GM19452 (cell line): ENCODE data around the gene RNF212.

Experiments used
- ATAC-seq: cut with Tn5 transposase; IDR thresholded peaks from one replicate; pipeline ENCODE4 v1.9.1; 2021; ENCODE audit not compliant: unreplicated experiment

The RNF212 gene

DNA sequence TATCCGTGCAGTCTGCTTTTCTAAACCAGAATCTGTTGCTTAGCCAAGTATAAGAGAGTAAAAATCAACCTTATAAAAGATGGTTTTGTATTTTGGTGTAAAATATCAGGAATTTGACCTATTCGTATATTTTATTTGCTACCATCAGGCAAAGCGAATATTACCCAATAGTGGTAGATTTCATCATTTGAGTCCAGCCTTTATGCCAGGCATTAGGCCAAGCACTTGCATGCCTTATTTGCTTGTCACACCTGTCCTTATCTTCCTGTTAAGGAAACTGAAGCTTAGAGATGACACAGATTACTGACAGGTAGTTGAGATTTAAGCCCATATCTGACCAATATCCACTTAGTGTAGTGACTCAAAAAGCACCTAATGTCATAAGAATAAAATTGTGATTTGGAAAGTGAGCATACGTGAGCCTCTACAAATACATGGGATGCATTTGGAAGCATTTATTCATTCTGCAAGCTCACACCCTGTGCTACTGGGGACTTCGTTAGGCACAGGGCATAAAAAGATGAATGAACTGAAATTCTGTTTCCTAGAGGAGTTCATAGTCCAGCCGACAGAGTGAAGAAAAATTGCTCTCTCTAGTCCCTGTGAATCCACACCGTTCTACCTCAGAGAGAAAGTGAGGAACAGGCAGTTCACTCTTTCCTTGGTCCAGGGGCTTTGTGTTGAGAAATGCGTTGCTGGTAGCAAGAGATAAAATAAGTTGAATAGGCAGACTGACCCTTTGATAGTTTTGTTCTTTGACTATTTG, 2.3 kb upstream of the RNF212 start:
- ATAC-seq: no peak

DNA sequence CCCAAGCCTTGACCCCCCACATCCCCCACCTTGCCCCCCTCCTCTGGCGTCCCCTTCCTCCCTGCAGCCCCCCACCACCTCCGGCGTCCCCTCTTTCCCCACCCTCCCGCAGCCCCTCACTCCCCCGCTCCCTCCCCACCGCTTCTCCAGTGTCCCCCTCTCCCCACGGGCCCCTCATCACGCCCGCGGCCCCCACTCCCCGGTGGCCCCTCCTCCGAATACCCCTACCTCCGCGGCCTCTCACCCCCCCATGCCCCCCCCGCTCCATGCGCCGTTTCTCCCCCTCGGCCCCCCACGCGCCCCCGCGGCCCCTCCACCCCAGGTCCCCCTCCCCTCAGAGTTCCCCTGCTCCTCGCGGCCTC, 562 bp downstream of the RNF212 start:
- no peak for ATAC-seq

GRCh38 chr4:1112174-1112820, 1.1 kb downstream of the RNF212 start:
- no peak for ATAC-seq

DNA sequence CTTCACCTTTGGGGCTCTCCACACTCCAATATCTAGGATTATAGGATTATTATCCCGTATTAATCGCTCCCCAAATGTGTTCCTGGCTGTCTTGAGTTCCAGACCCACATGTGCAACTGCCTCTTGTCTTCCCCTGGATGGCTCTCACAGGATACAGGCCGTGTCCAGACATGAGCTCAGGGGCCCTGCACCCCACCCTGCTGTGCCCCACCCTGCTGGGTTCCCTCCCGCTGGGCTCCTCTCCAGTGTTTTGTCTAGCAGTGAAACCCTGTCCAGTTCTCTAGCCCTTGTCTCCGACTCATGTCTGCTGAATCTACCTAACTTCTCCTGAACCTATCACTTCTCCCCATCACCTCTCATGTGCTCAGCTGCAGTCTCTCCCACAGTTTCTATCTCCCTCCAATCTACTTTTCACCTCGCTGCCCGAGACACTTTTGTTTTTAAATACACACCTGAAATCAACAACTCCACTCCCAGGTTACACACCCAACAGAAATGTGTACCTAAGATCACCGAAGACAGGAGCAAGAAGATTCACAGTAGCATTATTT, 2.0 kb downstream of the RNF212 start:
- ATAC-seq: no peak

- no peak for ATAC-seq
Observed at GRCh38 chr4:1109898-1110506, 3.4 kb downstream of the RNF212 start.

DNA sequence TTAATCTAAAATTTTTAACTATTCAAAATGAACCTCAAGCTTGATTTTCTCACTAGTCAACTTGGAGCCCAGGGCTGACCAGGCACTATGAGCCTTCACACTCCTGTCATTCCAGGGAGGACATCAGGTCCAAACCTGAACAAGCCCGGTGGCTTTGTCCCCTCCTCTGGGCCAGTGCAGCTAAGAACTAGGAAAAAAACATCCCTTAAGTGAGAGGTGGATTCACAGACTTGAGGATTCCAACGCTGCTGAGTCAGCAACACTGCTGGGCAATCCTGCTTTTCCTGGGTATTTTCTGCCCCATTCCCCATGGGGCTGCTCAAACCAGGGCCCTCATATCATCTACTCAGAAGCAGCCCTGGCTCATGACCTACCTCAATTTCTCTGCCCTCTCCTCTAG, 4.0 kb downstream of the RNF212 start:
- no peak for ATAC-seq

DNA sequence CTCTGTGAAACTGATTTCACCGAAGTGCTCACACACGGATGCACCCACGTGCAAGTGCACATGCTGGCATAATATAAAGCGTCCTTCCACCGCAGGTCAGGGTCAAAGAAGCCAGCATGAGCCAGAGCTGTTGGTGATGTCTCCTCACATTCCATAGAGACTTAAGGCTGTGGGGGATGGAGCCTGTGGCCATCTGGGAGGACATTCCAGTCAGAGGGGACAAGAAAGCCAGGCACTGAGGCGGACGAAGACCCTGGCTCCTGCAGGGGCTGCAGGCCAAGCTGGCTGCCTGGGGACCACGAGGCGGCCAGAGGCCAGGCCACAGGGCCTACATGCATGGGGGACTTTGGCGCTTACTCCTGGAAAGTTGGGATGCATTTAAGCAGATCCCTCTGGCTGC, 7.7 kb downstream of the RNF212 start:
- ATAC-seq: no peak

DNA sequence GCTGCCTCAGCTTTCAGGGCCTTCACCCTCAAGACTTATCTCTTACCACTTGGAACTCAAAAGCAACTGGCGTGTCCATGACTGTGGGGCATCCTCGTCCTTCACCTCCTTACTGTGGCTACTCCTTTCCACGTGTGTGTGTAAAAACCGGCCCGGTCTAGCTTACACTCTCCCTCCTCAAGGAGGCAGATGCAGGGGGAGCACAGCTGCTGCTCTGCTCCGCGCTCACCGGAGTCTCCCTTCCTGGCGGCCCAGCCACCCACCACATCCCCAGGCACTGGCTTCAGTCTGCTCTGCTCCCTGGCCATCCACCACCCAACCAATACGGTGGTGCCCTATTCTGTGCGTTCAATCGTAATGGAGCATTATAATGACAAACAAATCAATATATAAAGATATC, 8.3 kb downstream of the RNF212 start:
- ATAC-seq: no peak

- ATAC-seq: no peak
Observed at GRCh38 chr4:1104647-1105046, 8.7 kb downstream of the RNF212 start.

DNA sequence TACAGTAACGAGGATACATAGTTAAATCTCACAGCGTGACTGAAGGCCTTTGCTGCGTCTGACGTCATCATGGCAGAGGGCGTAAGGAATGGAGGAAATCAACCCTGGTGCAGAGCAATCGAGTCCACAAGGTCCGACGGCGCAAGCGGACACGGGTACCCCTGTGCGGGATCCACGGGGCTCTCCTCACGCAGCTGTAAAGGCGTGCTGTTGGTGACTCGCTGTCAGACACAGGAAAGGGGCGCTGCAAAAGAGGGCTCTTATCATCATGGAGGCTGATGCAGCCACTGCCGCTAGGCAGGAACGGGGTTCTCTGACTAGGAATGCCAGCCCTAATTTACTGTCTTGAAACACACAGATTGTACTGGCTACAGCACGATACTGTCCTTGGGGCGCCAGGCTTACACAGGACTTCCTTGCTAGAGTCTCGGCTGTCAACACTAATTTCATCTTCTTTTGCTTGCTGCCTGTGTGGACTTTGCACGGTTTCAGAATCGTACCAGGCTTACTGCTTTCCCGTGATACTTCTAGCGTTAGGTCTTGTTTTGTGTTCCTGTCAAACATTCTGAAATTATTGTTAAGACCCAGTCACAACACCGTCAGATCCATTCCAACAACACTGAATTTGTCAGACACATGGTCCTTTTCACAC, 13.6 kb downstream of the RNF212 start:
- ATAC-seq: no peak

GRCh38 chr4:1099270-1099669, 14.1 kb downstream of the RNF212 start:
- ATAC-seq: no peak

DNA sequence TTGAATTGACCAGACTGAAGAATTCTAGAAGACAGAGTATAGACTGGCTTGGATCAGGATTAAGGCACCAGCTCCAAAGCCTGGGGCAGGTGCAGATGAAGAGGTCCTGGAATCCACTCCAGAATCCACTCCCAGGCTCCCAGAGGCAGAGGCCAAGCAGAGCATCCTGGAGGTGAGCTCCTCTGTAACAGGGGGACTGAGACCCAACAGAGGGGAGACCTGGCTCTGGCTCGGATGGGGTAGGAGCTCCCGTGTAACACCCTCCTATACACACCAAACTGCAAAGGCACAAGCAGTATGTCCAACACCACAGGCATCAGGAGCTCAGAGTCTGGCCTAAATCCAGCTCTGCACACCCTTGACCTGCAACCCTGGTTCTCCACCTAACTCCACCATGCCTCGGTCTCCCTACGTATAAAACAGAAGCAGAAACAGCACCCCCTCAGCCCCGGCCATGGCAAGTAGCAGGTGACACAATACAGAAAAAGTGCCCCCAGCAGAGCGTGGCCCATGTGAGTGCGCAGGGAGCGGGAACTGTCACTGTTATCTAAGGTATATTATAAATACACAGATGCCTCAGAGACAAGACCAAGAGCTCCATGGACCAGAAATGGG, 14.9 kb downstream of the RNF212 start:
- ATAC-seq: no peak

DNA sequence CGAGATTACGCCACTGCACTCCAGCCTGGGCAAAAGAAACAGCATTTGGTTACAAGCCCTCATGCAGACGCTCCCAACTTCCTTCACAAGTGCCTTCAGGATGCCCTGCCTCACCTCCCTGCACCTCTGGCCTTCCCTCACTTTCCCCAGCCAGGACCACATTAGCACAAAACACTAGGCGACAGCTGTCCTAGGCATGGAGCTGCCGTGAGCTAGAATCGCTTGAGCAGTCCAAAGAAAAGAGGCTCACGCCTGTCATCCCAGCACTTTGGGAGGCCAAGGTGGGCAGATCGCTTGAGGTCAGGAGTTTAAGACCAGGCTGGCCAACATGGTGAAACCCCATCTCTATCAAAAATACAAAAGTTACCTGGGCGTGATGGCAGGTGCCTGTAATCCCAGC, 15.8 kb downstream of the RNF212 start:
- ATAC-seq: no peak

DNA sequence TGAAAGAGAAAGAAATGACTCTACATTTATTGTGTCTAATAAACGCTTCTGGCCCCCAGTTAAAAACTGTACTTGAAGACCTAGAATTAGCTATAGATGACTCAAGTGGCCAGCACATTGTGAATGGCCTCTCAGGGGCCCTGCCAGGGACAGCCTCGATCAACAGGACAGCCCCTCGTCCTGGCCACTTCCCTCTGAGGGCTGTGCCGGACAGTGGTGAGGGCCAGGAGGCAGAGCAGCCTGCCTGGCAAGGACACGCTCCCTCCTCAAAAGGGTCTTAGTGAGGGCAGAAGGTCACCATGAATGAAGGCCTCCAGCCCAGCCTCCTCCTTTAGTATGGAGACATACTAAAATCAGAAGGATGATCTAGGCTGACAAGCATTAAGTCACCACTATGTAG, 16.5 kb downstream of the RNF212 start:
- ATAC-seq: no peak

DNA sequence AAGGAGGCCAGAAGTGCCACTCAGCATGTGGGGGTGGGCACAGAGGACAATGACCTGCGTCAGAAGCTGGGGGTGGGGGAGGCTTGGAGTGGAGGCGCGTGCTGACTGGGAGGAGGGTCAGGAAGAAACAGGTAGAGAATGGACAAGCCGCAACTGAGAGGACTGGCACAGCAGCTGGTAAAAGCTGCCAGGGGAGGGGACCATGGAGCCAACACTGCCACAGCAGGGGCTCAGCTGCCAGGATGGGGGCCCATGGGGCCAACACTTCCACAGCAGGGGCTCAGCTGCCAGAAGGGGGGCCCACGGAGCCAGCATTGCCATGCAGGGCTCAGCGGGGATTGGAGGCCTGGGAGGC, 19.1 kb downstream of the RNF212 start:
- no peak for ATAC-seq

GRCh38 chr4:1093391-1094335, 19.7 kb downstream of the RNF212 start:
- no peak for ATAC-seq

GRCh38 chr4:1092983-1093361, 20.4 kb downstream of the RNF212 start:
- no peak for ATAC-seq

DNA sequence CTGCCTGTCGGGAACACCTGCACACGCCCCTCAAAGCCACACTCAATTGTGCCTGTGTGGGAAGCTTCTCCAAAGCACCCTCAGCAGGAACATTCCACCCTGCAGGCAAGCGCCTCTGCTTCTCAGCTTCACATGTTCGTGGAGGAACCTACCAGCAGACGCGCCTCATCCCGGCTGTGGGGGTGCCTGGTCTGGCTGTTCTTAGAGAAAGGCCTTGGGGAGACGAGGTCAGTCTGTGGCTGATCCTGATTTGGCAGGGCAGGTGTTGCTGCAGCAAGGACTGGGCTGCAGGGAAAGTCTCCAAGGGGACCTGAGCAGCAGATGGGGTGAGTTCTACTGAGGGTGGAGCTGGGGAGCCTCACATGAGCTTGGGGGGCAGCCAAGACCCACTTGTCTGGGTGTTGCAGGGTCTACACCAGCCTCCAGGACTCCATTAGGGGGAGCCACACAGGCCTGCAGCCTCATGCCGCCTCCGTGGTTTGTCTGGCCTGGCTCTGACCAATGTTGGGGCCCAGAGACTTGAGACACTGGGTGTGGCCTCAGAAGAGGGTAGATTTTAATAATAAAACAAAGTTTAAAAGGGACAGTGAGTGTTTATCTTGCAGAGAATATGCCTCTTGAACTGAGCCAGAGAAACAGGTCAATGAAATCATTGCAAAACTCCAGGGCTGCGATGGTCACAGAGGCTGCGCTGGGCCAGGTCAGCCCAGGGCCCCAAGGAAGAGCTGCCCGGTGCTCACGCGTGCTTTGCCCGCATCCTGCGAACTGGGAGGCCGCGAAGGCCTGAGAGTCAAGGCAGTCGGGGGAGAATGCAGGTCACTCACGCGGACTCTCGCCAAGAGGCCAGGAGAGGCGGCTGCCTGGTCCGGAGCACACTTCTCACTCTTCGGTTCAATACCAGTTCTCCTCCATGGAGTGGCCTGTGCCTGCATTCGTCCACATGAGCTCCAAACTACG, 21.1 kb downstream of the RNF212 start:
- ATAC-seq: no peak

GRCh38 chr4:1091561-1091995, 21.8 kb downstream of the RNF212 start:
- ATAC-seq: no peak
